Calu3 (cell line): ENCODE results near the gene BMPR1B. TPM values are rescaled to one million over a fixed set of nuclear protein-coding genes. Genes with fewer than 3 reads are reported as not detected.

Experiments
- BruUV-seq: library from RNA; stranded (reverse); fragments of 400-500 nt; replicated peaks from 2 replicates; lab custom pipeline; 2021; lab: Mats Ljungman, UMichigan
- CTCF ChIA-PET: fragments of 300-600 bp; sonication (Branson Sonifier 250); formaldehyde crosslinking; loops from one replicate; lab custom pipeline; 2022; ENCODE audit warnings: antibody characterized with exemption; lab: Charles Lee
- DNase-seq: peaks from one replicate; pipeline ENCODE4 v3.0.0; 2022
- H3K27ac Mint-ChIP-seq: one replicate; pipeline ENCODE4 v1.8.0; 2022; ENCODE audit warnings: mixed read lengths; ENCODE audit not compliant: unreplicated experiment
- H3K27me3 Mint-ChIP-seq: one replicate; pipeline ENCODE4 v1.8.0; 2022; ENCODE audit warnings: mixed read lengths; ENCODE audit not compliant: unreplicated experiment
- H3K36me3 Mint-ChIP-seq: one replicate; pipeline ENCODE4 v1.8.0; 2022; ENCODE audit warnings: mild to moderate bottlenecking, moderate library complexity, mixed read lengths; ENCODE audit not compliant: insufficient read depth, unreplicated experiment
- H3K4me1 Mint-ChIP-seq: one replicate; pipeline ENCODE4 v1.8.0; 2022; ENCODE audit warnings: mild to moderate bottlenecking, low read depth, mixed read lengths; ENCODE audit not compliant: unreplicated experiment
- H3K4me3 Mint-ChIP-seq: one replicate; pipeline ENCODE4 v1.8.0; 2022; ENCODE audit warnings: mild to moderate bottlenecking, low read depth, moderate library complexity, mixed read lengths; ENCODE audit not compliant: unreplicated experiment
- H3K9me3 Mint-ChIP-seq: one replicate; pipeline ENCODE4 v1.8.0; 2022; ENCODE audit warnings: low read depth, mixed read lengths; ENCODE audit not compliant: unreplicated experiment
- CTCF ChIP-seq: fragments of 200-600 bp; IDR thresholded peaks from one replicate; pipeline ENCODE4 v1.8.0; 2022; ENCODE audit warnings: antibody characterized with exemption; ENCODE audit not compliant: unreplicated experiment
- intact Hi-C: fragments of 100-400 bp; cut with micrococcal nuclease; formaldehyde crosslinking; loops from one replicate; pipeline ENCODE4 v1.10.0; 2022; ENCODE audit not compliant: unreplicated experiment
- total RNA-seq: library from RNA; stranded (reverse); gene quantifications from 2 replicates; pipeline ENCODE4 v1.2.3, GENCODE V29; 2022

The BMPR1B gene
- total RNA-seq, 1 experiment from 2014 or later, result 9.2 TPM

- no peak for TF ChIP-seq CTCF
- H3K9me3 Mint-ChIP-seq, result no peaks in the 10 kb centered on the region
- no peaks in the 10 kb centered on the region for H3K36me3 Mint-ChIP-seq
- no peak overlapping the region for H3K27ac Mint-ChIP-seq
- peaks cover 21% of the 10 kb centered on the region for H3K4me1 Mint-ChIP-seq
- BruUV-seq, result no TSS peak
- no peak for DNase-seq
- H3K4me3 Mint-ChIP-seq, result no peak overlapping the region
- CTCF ChIA-PET, result no interaction called here
- H3K27me3 Mint-ChIP-seq, result no peaks in the 10 kb centered on the region
- intact Hi-C loops, result loop anchor here (10.0 kb wide), 1 partner anchor 264 kb away; the partner anchor contains the start of gene BMPR1B
Measured at GRCh38 chr4:95018785-95019184, 261.0 kb downstream of the BMPR1B start.

GRCh38 chr4:95020521-95020920, 262.8 kb downstream of the BMPR1B start:
- H3K9me3 Mint-ChIP-seq, result no peaks in the 10 kb centered on the region
- DNase-seq, result no peak
- no peaks in the 10 kb centered on the region for H3K36me3 Mint-ChIP-seq
- no peak overlapping the region for H3K4me3 Mint-ChIP-seq
- no peaks in the 10 kb centered on the region for H3K27me3 Mint-ChIP-seq
- no peak overlapping the region for H3K27ac Mint-ChIP-seq
- H3K4me1 Mint-ChIP-seq, result peaks cover 21% of the 10 kb centered on the region
- no peak for TF ChIP-seq CTCF
- no TSS peak for BruUV-seq
- intact Hi-C loops, result no loop called here
- CTCF ChIA-PET, result interaction anchor here (0.6 kb wide), 2 partner anchors 11 to 145 kb away, joined by 3 read pairs; no protein-coding TSS in a partner anchor

- intact Hi-C loops, result no loop called here
- no peak for DNase-seq
- no TSS peak for BruUV-seq
- Mint-ChIP-seq H3K27me3 (no peaks in the 10 kb centered on the region), H3K36me3 (no peaks in the 10 kb centered on the region), H3K9me3 (no peaks in the 10 kb centered on the region), H3K27ac (no peak overlapping the region), H3K4me1 (peaks cover 21% of the 10 kb centered on the region), H3K4me3 (no peak overlapping the region)
- CTCF ChIA-PET, result interaction anchor here (0.6 kb wide), 1 partner anchor 144 kb away, joined by 3 read pairs; no protein-coding TSS in a partner anchor
- no peak for TF ChIP-seq CTCF
Measured at GRCh38 chr4:95021099-95021498, 263.3 kb downstream of the BMPR1B start.

DNA sequence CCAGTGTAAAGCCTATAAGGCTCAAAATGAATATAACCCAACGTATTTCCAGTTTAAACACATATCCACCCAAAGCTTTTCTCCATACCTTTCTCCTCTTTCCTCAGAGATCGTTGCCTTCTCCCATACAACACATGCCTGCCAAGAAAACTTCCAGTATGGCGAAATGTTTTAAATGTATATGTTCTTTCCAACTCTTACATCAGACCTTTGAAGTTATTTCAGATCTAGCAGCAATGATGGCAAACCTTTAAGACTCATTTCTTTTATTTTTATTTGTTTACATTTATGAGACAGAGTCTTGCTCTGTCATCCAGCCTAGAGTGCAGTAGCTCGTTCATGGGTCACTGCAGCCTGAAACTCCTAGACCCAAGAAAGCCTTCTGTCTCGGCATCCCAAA, 265.4 kb downstream of the BMPR1B start:
- CTCF ChIA-PET, result no interaction called here
- no peak for DNase-seq
- intact Hi-C loops, result no loop called here
- TF ChIP-seq CTCF, result no peak
- no TSS peak for BruUV-seq
- H3K4me3 Mint-ChIP-seq, result no peak overlapping the region
- H3K27me3 Mint-ChIP-seq, result no peaks in the 10 kb centered on the region
- no peaks in the 10 kb centered on the region for H3K36me3 Mint-ChIP-seq
- H3K27ac Mint-ChIP-seq, result no peak overlapping the region
- peaks cover 12% of the 10 kb centered on the region for H3K4me1 Mint-ChIP-seq
- no peaks in the 10 kb centered on the region for H3K9me3 Mint-ChIP-seq
